Cerebellar cortex (tissue), 1 donor: ENCODE results near the gene CHORDC1.
"Not testable (repeated sequence)": the region's sequence is repeated elsewhere in the genome, so short reads cannot be mapped to it uniquely, and the experiment has no call there.

Experiments used
- DNase-seq: peaks from one replicate; pipeline ENCODE4 v3.0.0-alpha.2; 2015; ENCODE audit warnings: low spot score

The CHORDC1 gene

DNA sequence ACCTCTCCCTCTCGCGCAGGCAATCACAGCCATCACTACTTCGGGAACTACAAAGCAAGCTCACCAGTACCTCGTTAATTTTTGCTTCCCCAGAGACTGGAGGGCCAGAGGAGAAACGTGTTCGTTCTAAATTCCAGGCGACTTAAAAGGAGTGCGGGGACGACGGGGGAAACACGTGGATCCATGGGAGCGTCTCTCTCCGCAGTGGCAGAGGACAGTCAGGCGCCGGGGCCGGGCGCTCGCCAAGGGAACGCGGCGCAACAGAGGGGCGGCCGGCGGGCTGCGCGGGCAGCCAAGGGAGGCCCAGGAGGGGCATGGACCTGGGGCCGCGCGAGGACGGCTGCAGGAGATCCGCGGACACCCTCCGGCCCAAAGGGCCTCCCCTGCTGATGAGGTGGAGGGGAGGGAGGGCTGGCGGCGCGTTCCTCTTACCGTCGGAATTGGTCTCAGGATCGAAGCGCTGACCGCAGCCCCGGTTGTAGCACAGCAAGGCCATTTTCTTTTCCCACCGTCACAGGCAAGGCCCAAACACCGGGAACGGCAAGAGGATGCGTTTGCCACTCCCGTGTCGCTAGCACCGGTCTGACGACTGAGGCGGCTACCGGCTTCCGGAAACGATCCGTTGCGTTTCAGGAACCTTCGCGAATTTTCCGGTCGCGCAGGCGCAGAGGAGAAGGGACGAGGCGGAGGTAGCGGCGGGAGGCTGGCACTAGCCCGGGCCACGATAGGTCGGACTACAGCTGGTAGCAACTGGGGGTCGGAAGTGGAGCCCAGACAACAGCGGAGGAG is at the start of gene CHORDC1:
TSS of gene CHORDC1 (minus strand) at position 591 of the 789 bp plus-strand sequence. CDS start at position 496, 95 bp downstream.
- DNase-seq, result peak; percentile 89

DNA sequence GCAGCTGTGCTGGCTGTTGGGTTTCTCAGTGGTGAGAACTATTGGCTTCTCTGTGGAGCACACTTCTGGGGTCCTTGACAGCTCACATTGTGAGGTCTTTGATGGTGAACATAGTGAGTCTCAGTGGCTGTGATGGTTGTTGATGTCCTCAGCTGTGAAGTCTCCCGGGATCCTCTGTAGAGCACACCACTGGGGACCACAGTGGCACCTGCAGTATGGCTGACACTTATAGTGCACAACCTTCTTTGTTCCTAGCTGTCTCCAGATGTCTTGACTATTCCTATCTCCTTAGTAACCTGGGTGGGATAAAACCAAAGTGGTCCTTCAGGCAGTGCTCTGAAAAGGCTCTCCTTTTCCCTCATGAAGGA is 34.3 kb upstream of the CHORDC1 start:
- DNase-seq, result no peak

GRCh38 chr11:90256404-90257157 is 33.7 kb upstream of the CHORDC1 start:
- no peak for DNase-seq

- no peak for DNase-seq
Measured at GRCh38 chr11:90254065-90254464, 31.2 kb upstream of the CHORDC1 start.

GRCh38 chr11:90252053-90252452 is 29.2 kb upstream of the CHORDC1 start:
- DNase-seq, result no peak

DNA sequence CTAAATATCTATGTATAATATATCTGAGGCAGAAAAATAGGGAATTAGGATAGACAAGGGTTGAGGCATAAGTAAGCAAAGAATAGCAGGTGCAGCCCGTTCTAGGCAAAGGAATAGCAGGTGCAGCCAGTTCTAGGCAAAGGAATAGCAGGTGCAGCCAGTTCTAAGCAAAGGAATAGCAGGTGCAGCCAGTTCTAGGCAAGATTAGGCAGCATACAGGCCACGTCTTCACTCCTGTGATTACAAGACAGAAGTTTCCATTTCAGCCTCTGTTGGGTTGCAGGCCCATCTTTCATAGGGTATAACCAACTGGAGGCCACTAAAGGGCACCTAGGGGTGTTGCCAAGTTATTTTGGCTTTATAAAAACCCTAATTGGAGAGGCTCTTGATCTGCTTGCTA is 28.8 kb upstream of the CHORDC1 start:
- DNase-seq, result no peak

DNA sequence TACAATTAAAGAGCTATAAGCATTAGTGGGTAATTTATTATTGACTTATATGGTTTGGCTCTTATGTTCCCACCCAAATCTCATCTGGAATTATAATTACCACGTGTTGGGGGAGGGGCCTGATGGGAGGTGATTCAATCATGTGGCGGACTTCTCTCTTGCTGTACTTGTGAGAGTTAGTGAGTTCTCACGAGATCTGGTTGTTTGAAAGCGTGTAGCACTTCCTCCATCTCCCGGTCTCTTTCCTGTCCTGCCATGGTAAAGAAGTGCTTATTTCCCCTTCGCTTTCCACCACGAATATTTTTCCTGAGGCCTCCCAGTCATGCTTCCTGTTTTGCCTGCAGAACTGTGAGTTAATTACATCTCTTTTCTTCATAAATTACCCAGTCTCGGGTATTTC is 28.1 kb upstream of the CHORDC1 start:
- no peak for DNase-seq

- DNase-seq, result no peak
Measured at GRCh38 chr11:90246468-90246867, 23.6 kb upstream of the CHORDC1 start.

DNA sequence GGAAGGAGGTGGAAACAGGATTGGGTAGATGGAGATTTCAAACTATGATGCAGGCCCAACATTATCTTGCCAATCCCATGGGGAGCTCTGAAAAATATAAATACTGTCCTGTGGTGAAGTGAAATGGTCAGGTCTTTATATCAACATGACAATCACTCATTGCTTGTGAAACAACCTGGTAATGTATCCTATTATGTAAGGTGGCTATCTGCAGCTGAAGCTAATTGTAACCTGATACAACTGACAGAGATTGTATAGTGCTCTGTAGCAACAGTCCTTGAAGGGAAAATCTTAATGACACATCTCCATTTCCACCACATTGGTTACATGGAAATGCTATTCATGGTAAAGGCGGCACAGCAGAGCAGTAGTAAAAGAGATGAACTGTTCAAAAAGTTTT is 20.7 kb upstream of the CHORDC1 start:
- DNase-seq, result no peak

DNA sequence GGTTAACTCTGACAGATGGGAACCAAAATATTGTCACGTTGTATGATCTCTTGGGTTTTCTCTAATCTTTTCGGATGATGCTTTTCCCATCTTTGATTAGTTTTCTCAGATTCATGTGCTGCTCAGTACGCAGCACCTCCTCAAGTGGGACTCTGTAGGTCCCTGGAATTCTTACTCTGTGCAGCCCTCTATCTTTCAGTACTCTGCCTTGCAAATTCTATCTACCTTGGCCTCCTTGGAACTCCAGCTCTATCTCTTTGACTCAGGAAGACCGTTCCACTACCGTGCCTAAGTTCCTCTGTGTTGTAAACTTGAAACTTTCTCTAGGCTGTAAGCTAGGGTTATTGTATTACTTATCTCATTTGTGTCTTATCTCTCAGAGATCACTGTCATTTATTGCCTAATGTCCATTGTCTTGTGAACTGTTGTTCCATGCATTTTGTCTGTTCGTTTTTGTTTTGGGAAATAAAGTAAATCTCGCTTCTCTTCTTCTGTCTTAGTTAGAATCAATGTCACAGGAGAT is 20.1 kb upstream of the CHORDC1 start:
- DNase-seq, result no peak

- DNase-seq, result no peak
Measured at GRCh38 chr11:90241414-90241813, 18.6 kb upstream of the CHORDC1 start.

GRCh38 chr11:90239967-90240636 is 17.3 kb upstream of the CHORDC1 start:
- not testable (repeated sequence) for DNase-seq

DNA sequence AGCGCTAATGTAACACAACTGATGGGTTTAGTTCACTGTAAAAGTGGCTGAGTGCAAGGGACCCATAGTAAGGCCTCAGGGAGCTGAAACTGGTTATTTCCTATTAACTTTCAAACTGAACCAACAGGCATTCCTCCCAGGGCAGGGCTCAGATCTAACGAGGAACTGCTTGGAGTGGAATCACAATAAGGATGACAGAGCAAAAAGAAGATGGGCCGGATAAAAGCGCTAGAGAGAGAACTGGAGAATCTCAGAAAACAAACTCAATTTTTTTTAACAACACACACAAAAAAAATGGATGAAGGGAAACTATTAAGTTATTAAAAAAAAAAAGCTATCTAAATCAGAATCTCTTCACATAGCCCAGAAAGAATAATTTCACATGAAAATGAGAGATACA is 14.2 kb upstream of the CHORDC1 start:
- no peak for DNase-seq

- no peak for DNase-seq
Measured at GRCh38 chr11:90235526-90235925, 12.7 kb upstream of the CHORDC1 start.

- no peak for DNase-seq
Measured at GRCh38 chr11:90234977-90235376, 12.1 kb upstream of the CHORDC1 start.

- no peak for DNase-seq
Measured at GRCh38 chr11:90229791-90230190, 6.9 kb upstream of the CHORDC1 start.

DNA sequence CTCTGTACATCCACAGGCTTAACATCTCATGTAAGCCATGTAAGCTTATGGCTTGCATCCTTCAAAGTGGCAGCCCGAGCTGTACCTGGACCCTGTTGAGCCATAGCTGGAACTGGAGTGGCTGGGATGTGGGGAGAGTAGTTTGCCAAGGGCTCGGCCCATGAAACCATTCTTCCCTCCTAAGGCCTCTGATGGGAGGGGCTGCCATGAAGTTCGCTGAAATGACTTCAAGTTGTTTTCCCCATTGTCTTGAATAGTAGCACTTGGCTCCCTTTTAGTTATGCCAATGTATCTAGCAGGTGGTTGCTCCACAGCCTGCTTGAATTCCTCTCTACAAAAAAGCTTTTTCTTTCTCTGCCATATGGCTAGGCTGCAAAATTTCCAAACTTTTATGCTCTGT is 5.2 kb upstream of the CHORDC1 start:
- no peak for DNase-seq

- DNase-seq, result no peak
Measured at GRCh38 chr11:90223248-90223585, 368 bp upstream of the CHORDC1 start.

GRCh38 chr11:90221803-90222458 is 918 bp downstream of the CHORDC1 start:
- no peak for DNase-seq

GRCh38 chr11:90220391-90220790 is 2.5 kb downstream of the CHORDC1 start:
- no peak for DNase-seq

DNA sequence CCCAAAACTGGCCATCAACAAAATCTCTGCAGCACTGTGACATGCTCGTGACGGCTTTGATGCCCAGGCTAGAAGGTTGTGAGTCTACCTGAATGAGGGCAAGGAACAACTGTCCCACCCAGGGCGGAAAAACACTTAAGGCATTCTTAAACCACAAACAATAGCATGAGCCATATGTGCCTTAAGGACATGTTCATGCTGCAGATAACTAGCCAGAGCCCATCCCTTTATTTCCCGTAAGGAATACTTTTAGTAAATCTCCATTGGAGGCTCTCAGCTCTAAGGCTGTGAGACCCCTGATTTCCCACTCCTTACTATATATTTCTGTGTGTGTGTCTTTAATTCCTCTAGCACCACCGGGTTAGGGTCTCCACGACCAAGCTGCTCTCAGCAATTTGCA is 3.4 kb downstream of the CHORDC1 start:
- no peak for DNase-seq

DNA sequence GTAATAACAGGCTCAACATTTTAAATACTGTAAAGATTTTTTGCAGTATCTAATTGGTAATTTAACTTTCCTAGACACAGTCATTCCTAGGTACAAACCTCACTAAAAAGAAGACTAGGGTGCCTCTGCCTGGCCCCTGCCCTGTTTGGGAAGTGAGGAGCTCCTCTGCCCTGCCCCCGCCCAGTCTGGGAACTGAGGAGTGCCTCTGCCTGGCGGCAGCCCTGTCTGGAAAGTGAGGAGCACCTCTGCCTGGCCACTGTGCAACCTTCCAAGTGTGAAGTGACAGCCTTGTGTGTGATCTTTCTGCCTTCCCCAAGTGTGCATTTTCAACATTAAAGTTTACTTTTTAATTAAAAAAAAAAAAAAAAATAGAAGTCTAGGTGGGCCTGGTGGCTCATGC is 4.2 kb downstream of the CHORDC1 start:
- DNase-seq, result no peak
